Measurements from ENCODE around the gene HRH4. TPM values are rescaled to one million over a fixed set of nuclear protein-coding genes. Genes with fewer than 3 reads are reported as not detected.

The HRH4 gene
- total and polyA plus RNA-seq, 2 of the 13 experiments (the other 11 are each of a cell fraction or from before 2014, with no cell fraction given): not detected

GRCh38 chr18:24426398-24427294 is 33.8 kb upstream of the HRH4 start, which contains the start of gene IMPACT (continued):
- no peak for TF ChIP-seq ZBTB26 (CRISPR knock-in tag; IDR thresholded peaks at IDR 0.05; ENCODE audit: borderline replicate concordance)
- no peak for TF ChIP-seq ZNF34 (CRISPR knock-in tag; IDR thresholded peaks at IDR 0.05; ENCODE audit: borderline replicate concordance)
- TF ChIP-seq ZBTB10 (CRISPR knock-in tag; IDR thresholded peaks at IDR 0.05; ENCODE audit: borderline replicate concordance): no peak
- no peak for TF ChIP-seq KDM4B (CRISPR knock-in tag; IDR thresholded peaks at IDR 0.05)
- TF ChIP-seq DMTF1 (CRISPR knock-in tag; IDR thresholded peaks at IDR 0.05): no peak
- TF ChIP-seq ZNF331 (CRISPR knock-in tag; IDR thresholded peaks at IDR 0.05): 0 out of 2 replicates have a peak, but pooled peaks have one; percentile 8
- peak; percentile 12; the same call in 1 of the 2 replicates for TF ChIP-seq ZNF263 (CRISPR knock-in tag; IDR thresholded peaks at IDR 0.05)
- TF ChIP-seq HMGXB3 (CRISPR knock-in tag; IDR thresholded peaks at IDR 0.05; ENCODE audit: borderline replicate concordance): no peak
- no peak for TF ChIP-seq ETV5 (CRISPR knock-in tag; IDR thresholded peaks at IDR 0.05; ENCODE audit: borderline replicate concordance)
- TF ChIP-seq ZNF556 (CRISPR knock-in tag; IDR thresholded peaks at IDR 0.05; ENCODE audit: borderline replicate concordance): no peak
- no peak for TF ChIP-seq SUZ12 (IDR thresholded peaks at IDR 0.05; ENCODE audit: low read depth, low read length)
- no peak for TF ChIP-seq ZNF766 (CRISPR knock-in tag; IDR thresholded peaks at IDR 0.05; ENCODE audit: borderline replicate concordance)
- TF ChIP-seq SNAPC5 (CRISPR knock-in tag; IDR thresholded peaks at IDR 0.05; ENCODE audit: borderline replicate concordance): no peak
- no peak for TF ChIP-seq TP53 (CRISPR knock-in tag; conservative IDR thresholded peaks at IDR 0.05)
- TF ChIP-seq, protein P1, sequence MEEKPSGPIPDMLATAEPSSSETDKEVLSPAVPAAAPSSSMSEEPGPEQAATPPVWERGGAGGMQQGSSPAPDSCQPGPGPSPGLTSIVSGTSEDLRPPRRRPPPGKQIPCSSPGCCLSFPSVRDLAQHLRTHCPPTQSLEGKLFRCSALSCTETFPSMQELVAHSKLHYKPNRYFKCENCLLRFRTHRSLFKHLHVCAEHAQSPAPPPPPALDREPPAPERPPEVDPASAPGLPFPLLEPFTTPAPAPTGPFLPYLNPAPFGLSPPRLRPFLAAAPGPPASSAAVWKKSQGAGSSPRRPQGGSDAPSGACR (CRISPR knock-in tag; IDR thresholded peaks at IDR 0.05): no peak
- no peak for TF ChIP-seq ZNF644 (CRISPR knock-in tag; IDR thresholded peaks at IDR 0.05; ENCODE audit: low read depth)
- TF ChIP-seq ZNF598 (CRISPR knock-in tag; IDR thresholded peaks at IDR 0.05; ENCODE audit: borderline replicate concordance): no peak
